Stomach (tissue), 19 donors: ENCODE measurements around the gene RTN4R. TPM values are rescaled to one million over a fixed set of nuclear protein-coding genes. Genes with fewer than 3 reads are reported as not detected.
A peak's percentile ranks its signal among the peaks of the same experiment; 100 is the strongest.
"Not testable (repeated sequence)": the region's sequence is repeated elsewhere in the genome, so short reads cannot be mapped to it uniquely, and the experiment has no call there.

Source experiments
- DNase-seq, 2 donors: peaks; one replicate each; pipeline versions ENCODE4 v3.0.0 to v3.0.0-alpha.2; 2013 to 2019
- H3K27ac ChIP-seq, 5 donors: fragments of 200-600 bp in 4 of 5; sonication (generic) in 4 of 5; one replicate each; pipeline ENCODE4 v1.5.1; 2013 to 2019; ENCODE audit warnings: mild to moderate bottlenecking in 1 of 5, moderate library complexity in 1 of 5
- H3K27me3 ChIP-seq, 3 donors: fragments of 200-600 bp; sonication (generic); one replicate each; pipeline ENCODE4 v1.5.1; 2017 to 2019; ENCODE audit warnings: mixed run types in 1 of 3
- H3K36me3 ChIP-seq, 4 donors: fragments of 200-600 bp; sonication (generic); 1 replicate in 3 of 4; 2 replicates in 1 of 4; pipeline ENCODE4 v1.5.1; 2016 to 2019
- H3K4me1 ChIP-seq, 4 donors: fragments of 200-600 bp; sonication (generic); one replicate each; pipeline ENCODE4 v1.5.1; 2016 to 2019
- H3K4me3 ChIP-seq, 4 donors: fragments of 200-600 bp; sonication (generic) in 3 of 4; one replicate each; pipeline ENCODE4 v1.5.1; 2016 to 2019; ENCODE audit warnings: mild to moderate bottlenecking in 1 of 4
- H3K9me3 ChIP-seq, 4 donors: fragments of 200-600 bp; sonication (generic); one replicate each; pipeline ENCODE4 v1.5.1; 2016 to 2019
- CTCF ChIP-seq, 7 experiments: fragments of 450-650 bp in 4 of 7; fragments of 200-600 bp in 3 of 7; sonication (generic) in 3 of 7; IDR thresholded peaks; one replicate each; pipeline ENCODE4 v1.5.1; 2016 to 2019; ENCODE audit warnings: antibody characterized with exemption in 7 of 7, control low read depth in 2 of 7, mild to moderate bottlenecking in 1 of 7
- EP300 ChIP-seq: sonication (generic); formaldehyde crosslinking; IDR thresholded peaks from one replicate; pipeline ENCODE4 v1.6.1; 2017; ENCODE audit warnings: antibody characterized with exemption
- POLR2A ChIP-seq, 4 donors: fragments of 450-650 bp; IDR thresholded peaks; one replicate each; pipeline ENCODE4 v1.6.1; 2016; ENCODE audit warnings: antibody characterized with exemption in 4 of 4, control low read depth in 2 of 4, mild to moderate bottlenecking in 1 of 4, moderate library complexity in 1 of 4
- POLR2AphosphoS5 ChIP-seq, 3 donors: sonication (generic); formaldehyde crosslinking; IDR thresholded peaks; one replicate each; pipeline ENCODE4 v1.6.1; 2016; ENCODE audit warnings: antibody characterized with exemption in 3 of 3
- WGBS, 5 donors: extraction: QIAGEN DNeasy Blood & Tissue Kit in 3 of 5; methylation state at CpG; one replicate each; pipeline versions ENCODE4 v1.1.5 to v1.1.7; 2013 to 2018; 5-methylcytosine and 5-hydroxymethylcytosine counted together
- intact Hi-C: fragments of 100-400 bp; cut with DNase I; formaldehyde crosslinking; loops from one replicate; pipeline ENCODE4 v1.15.1; 2023; ENCODE audit warnings: low total_unique reads
- long read RNA-seq, 10 donors: transcript quantifications; one replicate each; lab custom pipeline, GENCODE V29; 2026
- polyA plus RNA-seq, 3 donors: library from polyadenylated mRNA; stranded (reverse); fragments of 200-250 nt; gene quantifications; one replicate each; pipeline ENCODE4 v1.2.3, GENCODE V29; 2013
- total RNA-seq, 5 donors: library from RNA; depleted of rRNA; stranded (reverse); fragments of >200 nt; gene quantifications; one replicate each; pipeline versions ENCODE4 v1.1.0 to v1.2.3, GENCODE V29; 2014 to 2016
- donor health status: healthy with polysubstance abuse.
- donor health status: Bipolar disorder and iron deficiency.
- donor health status: healthy.

The RTN4R gene
- total RNA-seq (1 to 10 TPM in 1 of 5 donors, under 1 TPM in 1, not detected in 3; 0.92 to 1.7 TPM), polyA plus RNA-seq (1 to 10 TPM; 1.4 to 2.2 (median 2.0) TPM)
- long read RNA-seq, donor 1: 0 reads
- long read RNA-seq, donor 2, partial matches to known transcripts: 0 of 2 reads
- long read RNA-seq, donor 2, other reads (novel, unspliced or antisense): 0 of 2 reads
- long read RNA-seq, donor 3, partial matches to known transcripts: 0 of 2 reads
- long read RNA-seq, donor 3, other reads (novel, unspliced or antisense): 0 of 2 reads
- long read RNA-seq, donor 4: 0 reads
- long read RNA-seq, donor 5, partial matches to known transcripts: 0 of 2 reads
- long read RNA-seq, donor 5, other reads (novel, unspliced or antisense): 0 of 2 reads
- long read RNA-seq, donor 6, partial matches to known transcripts: 0 of 2 reads
- long read RNA-seq, donor 6, other reads (novel, unspliced or antisense): 0 of 2 reads
- long read RNA-seq, donor 7, partial matches to known transcripts: 0 of 2 reads
- long read RNA-seq, donor 7, other reads (novel, unspliced or antisense): 0 of 2 reads
- long read RNA-seq, donor 8, partial matches to known transcripts: 0 of 4 reads
- long read RNA-seq, donor 8, other reads (novel, unspliced or antisense): 0 of 4 reads
- long read RNA-seq, donor 9: 0 reads
- long read RNA-seq, donor 10, partial matches to known transcripts: 0 of 1 reads
- long read RNA-seq, donor 10, other reads (novel, unspliced or antisense): 0 of 1 reads

- 18 to 78% (median 30%) methylated on average over 11 to 51 of the region's 58 CpGs for WGBS, 5 donors
- Histone ChIP-seq H3K27me3 (peaks cover 0 to 12% (median 8%) of the 10 kb centered on the region in 3 donors), H3K9me3 (no peaks in the 10 kb centered on the region), H3K4me3 (peak within 1 kb of the TSS; percentile 52 to 63 (median 56)), H3K27ac (peak within 1 kb of the TSS in 4 of 5 donors; percentile 12 to 72 (median 43)), H3K4me1 (peaks cover 13 to 18% (median 16%) of the 10 kb centered on the region in 4 donors), H3K36me3 (no peaks in the 10 kb centered on the region)
- peak; percentile 75 to 89 for DNase-seq
- TF ChIP-seq POLR2A (IDR thresholded peaks at IDR 0.05): no peak
- TF ChIP-seq EP300: no peak
- peak in 4 of 7 experiments; percentile 40 to 80 (median 65) for TF ChIP-seq CTCF (IDR thresholded peaks at IDR 0.05)
- TF ChIP-seq POLR2AphosphoS5 (IDR thresholded peaks at IDR 0.05): no peak
- intact Hi-C loops: no loop called here
Observed at GRCh38 chr22:20268279-20269012, at the start of gene RTN4R. Gene RTN4R, minus strand, starts transcription at chr22:20268318. Its CDS starts 226 bp downstream, at chr22:20268092.

- H3K9me3 ChIP-seq, H3K4me3 ChIP-seq, intact Hi-C loops, H3K27ac ChIP-seq, H3K27me3 ChIP-seq: not testable (repeated sequence)
- peaks cover 20 to 56% (median 35%) of the 10 kb centered on the region in 4 donors for H3K4me1 ChIP-seq
- 49 to 71% (median 56%) methylated on average over 6 to 8 of the region's 8 CpGs for WGBS, 5 donors
- peak in 2 of 7 experiments; percentile 28 to 38 for TF ChIP-seq CTCF (IDR thresholded peaks at IDR 0.05)
- H3K36me3 ChIP-seq: peaks cover 0 to 30% (median 12%) of the 10 kb centered on the region in 4 donors
- DNase-seq: peak; percentile 7 to 32
Observed at GRCh38 chr22:20317402-20318042, 49.4 kb upstream of the RTN4R start.

GRCh38 chr22:20316844-20317401, 48.8 kb upstream of the RTN4R start:
- intact Hi-C loops: no loop called here
- no peak overlapping the region for H3K4me3 ChIP-seq
- peaks cover 0 to 32% (median 12%) of the 10 kb centered on the region in 4 donors for H3K36me3 ChIP-seq
- H3K4me1 ChIP-seq: peaks cover 20 to 54% (median 35%) of the 10 kb centered on the region in 4 donors
- peak in 1 of 2 donors; percentile 10 for DNase-seq
- H3K27me3 ChIP-seq: no peaks in the 10 kb centered on the region
- WGBS, 5 donors: 90 to 95% (median 92%) methylated on average over 8 of the region's 8 CpGs
- no peak overlapping the region for H3K27ac ChIP-seq
- TF ChIP-seq CTCF (IDR thresholded peaks at IDR 0.05) (no peak), POLR2A (IDR thresholded peaks at IDR 0.05) (no peak), POLR2AphosphoS5 (IDR thresholded peaks at IDR 0.05) (no peak), EP300 (no peak)
- H3K9me3 ChIP-seq: no peaks in the 10 kb centered on the region
